Peyer's patch (tissue), 4 donors: ENCODE results near the gene FTCD.

Experiments used
- CTCF ChIP-seq, 6 experiments: fragments of 450-650 bp in 4 of 6; fragments of 200-600 bp in 2 of 6; sonication (generic) in 1 of 6; IDR thresholded peaks; one replicate each; pipeline ENCODE4 v1.5.1; 2017 to 2019; ENCODE audit warnings: antibody characterized with exemption in 6 of 6, mild to moderate bottlenecking in 3 of 6, moderate library complexity in 1 of 6
- POLR2A ChIP-seq, 2 donors: fragments of 450-650 bp; IDR thresholded peaks; one replicate each; pipeline ENCODE4 v1.5.1; 2017; ENCODE audit warnings: antibody characterized with exemption in 2 of 2, mild to moderate bottlenecking in 2 of 2, moderate library complexity in 2 of 2

GRCh38 chr21:46196733-46197132, 41.4 kb upstream of the FTCD start:
- TF ChIP-seq CTCF (IDR thresholded peaks at IDR 0.05) (no peak), POLR2A (IDR thresholded peaks at IDR 0.05) (no peak)
